ENCODE measurements around the gene KIF4B.
"Not testable (repeated sequence)": the region's sequence is repeated elsewhere in the genome, so short reads cannot be mapped to it uniquely, and the experiment has no call there.

DNA sequence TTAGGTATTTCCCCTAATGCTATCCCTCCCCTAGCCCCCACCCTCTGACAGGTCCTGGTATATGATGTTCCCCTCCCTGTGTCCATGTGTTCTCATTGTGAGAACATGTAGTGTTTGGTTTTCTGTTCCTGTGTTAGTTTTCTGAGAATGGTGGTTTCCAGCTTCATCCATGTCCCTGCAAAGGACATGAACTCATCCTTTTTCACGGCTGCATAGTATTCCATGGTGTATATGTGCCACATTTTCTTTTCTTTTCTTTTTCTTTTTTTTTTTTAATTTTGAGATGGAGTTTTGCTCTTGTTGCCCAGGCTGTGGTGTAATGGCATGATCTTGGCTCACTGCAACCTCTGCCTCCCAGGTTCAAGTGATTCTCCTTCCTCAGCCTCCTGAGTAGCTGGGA is 7.3 kb upstream of the KIF4B start:
- TF ChIP-seq, protein P1, sequence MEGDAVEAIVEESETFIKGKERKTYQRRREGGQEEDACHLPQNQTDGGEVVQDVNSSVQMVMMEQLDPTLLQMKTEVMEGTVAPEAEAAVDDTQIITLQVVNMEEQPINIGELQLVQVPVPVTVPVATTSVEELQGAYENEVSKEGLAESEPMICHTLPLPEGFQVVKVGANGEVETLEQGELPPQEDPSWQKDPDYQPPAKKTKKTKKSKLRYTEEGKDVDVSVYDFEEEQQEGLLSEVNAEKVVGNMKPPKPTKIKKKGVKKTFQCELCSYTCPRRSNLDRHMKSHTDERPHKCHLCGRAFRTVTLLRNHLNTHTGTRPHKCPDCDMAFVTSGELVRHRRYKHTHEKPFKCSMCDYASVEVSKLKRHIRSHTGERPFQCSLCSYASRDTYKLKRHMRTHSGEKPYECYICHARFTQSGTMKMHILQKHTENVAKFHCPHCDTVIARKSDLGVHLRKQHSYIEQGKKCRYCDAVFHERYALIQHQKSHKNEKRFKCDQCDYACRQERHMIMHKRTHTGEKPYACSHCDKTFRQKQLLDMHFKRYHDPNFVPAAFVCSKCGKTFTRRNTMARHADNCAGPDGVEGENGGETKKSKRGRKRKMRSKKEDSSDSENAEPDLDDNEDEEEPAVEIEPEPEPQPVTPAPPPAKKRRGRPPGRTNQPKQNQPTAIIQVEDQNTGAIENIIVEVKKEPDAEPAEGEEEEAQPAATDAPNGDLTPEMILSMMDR (conservative IDR thresholded peaks at IDR 0.05; ENCODE audit: low read length) = not testable (repeated sequence)
- TF ChIP-seq EZH2phosphoT487 (IDR thresholded peaks at IDR 0.05; ENCODE audit: borderline replicate concordance) = not testable (repeated sequence)

Measured in Loucy (cell line).